Hippocampal formation (tissue), 2 donors: Measurements from ENCODE around the gene CDH13.

Experiments
- DNase-seq, 2 donors: peaks; one replicate each; lab custom pipeline; 2025; lab: John Stamatoyannopoulos, UW

Gene CDH13

DNA sequence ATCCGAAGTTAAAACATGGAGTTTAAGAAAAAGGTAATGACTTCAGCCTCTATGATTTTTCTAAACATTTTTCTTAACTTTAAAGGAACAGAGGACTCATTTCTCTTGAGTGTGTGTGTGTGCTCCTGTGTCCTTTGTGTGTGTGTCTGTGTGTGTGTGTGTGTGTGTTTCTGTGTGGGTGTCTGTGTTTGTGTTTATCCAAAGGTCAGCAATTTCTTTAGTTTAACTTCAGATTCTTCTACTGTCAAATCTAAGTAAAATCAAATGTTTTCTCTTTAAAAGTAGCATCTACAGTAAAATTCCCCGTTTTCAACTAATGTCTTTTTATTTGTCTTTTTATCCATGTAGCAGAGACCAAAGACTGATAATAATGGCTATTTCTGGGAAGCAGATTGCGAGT lies 1212.8 kb downstream of the CDH13 start:
- no peak for DNase-seq

DNA sequence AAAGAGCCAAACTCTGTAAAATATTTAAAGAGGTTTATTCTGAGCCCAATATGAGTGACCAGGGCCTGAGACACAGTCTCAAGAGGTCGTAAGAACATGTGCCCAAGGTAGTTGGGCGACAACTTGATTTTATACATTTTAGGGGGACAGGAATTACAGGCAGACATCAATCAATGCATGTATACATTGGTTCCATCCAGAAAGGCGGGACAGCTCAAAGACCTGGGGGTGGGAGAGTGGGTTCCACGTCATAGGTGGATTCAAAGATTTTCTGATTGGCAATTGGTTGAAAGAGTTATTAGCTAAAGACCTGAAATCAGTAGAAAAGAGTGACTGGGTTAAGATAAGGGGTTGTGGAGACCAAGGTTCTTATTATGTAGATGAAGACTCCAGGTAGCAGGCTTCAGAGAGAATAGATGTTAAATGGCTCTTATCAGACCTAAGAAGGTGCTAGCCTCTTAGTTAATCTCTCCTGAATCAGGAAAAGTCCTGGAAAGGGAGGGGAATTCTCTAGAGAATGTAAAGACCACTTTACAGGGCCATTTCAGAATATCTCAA lies 1213.4 kb downstream of the CDH13 start:
- DNase-seq, result no peak

DNA sequence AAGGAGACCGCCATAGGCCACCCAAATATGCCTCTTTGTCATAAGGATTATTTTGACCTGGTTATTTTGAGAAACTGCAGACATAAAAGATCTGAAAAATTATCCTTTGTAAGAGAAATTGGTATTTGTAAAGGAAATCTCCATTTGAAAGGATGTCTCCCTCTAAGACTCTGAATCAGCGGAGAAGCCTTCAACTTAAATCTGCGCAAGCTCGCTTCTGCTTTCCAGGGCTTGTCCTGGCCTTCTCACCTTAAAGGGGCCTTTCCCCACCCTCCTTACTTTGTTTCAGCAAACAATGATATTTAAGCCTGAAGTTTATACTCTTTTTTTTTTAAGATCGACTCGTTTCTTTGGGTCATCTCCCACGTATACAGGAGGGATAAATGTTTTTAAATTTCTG lies 1215.5 kb downstream of the CDH13 start:
- no peak for DNase-seq

DNA sequence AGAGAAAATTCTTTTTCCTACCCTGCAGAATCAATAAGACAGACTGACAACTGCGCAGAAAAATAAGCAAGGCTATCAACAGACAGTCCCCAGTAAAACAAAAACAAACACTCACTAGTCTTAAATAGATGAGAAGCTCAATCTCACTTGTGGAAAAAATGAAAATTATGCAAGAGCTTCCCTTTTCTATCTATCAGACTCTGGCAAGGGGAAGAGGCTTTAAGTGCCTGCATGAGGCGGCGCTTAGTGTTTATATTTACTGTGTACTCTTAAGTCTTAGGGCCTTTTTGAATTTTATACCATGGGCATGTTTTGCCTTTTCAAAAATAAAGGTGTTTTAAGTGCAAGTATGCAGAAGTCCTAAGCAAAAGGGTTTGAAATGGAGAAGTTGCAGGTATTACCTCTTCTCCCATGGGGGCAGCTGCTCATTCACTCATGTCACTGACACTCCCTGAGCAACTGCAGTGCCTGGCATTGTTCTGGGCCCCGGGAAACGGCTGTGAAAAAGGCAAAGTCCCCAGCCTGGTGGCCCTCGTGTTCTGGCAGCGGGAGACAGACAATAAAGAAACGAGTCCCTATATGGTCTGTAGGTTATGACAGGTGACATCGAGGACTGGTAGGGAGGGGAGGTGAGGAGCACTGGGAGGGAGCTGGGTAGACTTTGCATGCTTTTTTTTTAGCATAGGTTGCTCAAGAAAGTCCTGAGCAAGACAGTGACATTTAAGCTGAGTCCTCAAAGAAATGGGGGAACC lies 1216.2 kb downstream of the CDH13 start:
- no peak for DNase-seq

DNA sequence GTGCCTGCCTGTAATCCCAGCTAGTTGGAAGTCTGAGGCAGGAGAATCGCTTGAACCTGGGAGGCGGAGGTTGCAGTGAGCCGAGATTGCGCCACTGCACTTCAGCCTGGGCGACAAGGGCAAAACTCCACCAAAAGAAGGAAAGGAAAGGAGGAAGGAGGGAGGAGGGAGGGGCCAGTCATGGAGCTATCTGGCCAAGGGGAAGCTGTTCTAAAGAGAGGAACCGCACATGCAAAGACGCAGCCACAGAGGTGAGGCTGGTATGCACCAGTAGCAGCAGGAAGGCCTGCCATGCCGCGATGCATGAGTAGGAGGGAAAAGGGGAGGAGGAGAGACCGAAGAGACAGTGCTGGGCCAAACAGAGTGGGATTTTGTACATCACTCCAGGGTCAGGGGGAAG lies 1216.9 kb downstream of the CDH13 start:
- no peak for DNase-seq

DNA sequence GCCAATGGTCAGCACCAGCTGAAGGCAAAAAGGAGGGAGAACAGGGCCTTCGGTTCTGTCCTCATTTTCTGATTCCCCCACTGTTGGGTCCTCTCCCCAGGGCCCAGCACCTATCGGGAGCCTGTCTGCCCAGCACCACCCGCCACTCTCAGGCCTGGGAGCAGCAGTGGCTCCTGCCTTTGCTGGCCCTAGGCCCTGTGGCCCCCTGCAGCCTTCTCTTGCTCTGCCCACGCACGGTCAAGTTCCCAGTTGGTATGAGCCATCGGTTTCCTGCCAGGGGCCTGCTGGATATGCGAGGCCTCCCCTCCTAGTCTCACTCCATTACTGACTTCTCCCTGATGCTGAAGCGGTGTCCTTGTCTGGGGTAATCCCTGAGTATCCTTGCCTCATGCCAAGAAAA lies 1218.5 kb downstream of the CDH13 start:
- DNase-seq, result no peak

DNA sequence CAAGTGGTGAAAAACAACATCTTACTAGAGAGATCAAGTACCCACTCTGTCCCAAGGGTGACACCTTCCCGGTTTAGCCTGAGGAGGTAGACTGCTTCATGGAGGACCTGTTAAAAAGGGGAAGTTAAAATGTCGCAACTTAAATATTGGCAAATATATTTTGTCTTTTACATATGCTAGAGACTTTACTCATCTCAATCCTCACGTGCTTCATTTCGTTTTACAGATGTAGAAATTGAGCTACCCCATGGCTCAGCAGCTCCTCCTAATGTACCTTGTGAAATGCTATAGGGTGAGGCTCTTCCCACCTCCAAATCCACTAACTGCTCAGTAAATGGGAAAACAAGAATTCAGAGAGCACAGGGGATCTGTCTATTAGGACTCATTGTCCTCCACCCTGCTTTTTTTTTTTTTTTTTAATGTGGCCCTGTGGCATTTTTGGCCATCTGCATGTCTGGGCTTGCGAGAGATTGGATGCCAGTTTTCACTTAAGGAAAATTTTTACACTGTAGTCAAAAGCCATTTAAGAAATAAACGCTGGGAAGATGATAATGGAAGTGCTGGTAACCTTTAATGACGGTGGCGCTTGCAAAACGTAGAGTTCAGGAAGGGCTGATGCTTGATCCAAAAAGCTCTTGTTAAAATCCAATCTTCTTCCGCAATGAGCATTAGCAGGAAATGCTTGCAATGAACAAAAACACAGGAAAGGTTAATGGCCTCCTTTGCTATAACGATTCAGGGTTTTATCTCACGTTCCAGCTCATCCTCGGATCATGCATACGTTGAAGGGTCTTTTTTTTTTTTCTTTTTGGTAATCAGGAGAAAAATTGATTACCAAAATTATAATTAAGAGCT lies 1220.8 kb downstream of the CDH13 start:
- no peak for DNase-seq

DNA sequence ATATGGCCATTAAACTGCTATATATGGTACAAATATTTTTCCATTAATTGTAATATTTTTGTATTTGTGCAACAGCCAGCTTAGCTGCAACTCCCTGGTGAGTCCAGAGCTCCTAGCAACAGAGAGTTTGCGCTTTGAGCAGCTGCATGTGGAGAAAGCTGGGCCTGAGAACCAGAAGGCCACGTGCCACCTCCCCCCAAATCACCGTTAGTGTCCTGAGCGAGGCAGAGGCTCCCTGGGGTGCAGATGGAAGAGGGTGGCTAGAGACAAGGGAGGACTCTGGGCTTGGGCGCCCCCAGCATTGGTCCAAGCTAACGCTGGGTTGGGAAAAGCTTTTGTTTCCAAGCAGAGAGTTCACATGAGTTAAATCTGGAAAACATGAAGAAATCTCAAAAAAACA lies 1222.7 kb downstream of the CDH13 start:
- DNase-seq, result no peak
